Kidney (tissue), 14 donors: ENCODE results near the gene RAB11B. TPM values are rescaled to one million over a fixed set of nuclear protein-coding genes. Genes with fewer than 3 reads are reported as not detected.
"Not testable (repeated sequence)": the region's sequence is repeated elsewhere in the genome, so short reads cannot be mapped to it uniquely, and the experiment has no call there.

Experiments
- DNase-seq, 5 donors: peaks; one replicate each; pipeline ENCODE4 v3.0.0-alpha.2; 2013 to 2020
- FAIRE-seq: peaks from 2 replicates; lab custom pipeline; 2012; peaks lifted over from hg19 to GRCh38; lab: Jason Lieb, UNC
- H3K27ac ChIP-seq, 2 donors: one replicate each; pipeline ENCODE4 v1.7.0; 2013; ENCODE audit warnings: low read depth in 2 of 2, low read length in 2 of 2, inconsistent platforms in 1 of 2
- H3K27me3 ChIP-seq: one replicate; pipeline ENCODE4 v1.7.1; 2013; ENCODE audit warnings: low read length, inconsistent platforms; ENCODE audit not compliant: control insufficient read depth, insufficient read depth
- H3K36me3 ChIP-seq, 3 donors: one replicate each; pipeline versions ENCODE4 v1.7.0 to v1.7.1; 2013; ENCODE audit warnings: low read length in 3 of 3, control low read depth in 1 of 3, inconsistent platforms in 1 of 3; ENCODE audit not compliant: insufficient read depth in 3 of 3, control insufficient read depth in 2 of 3
- H3K4me1 ChIP-seq, 3 donors: one replicate each; pipeline versions ENCODE4 v1.7.0 to v1.7.1; 2013; ENCODE audit warnings: low read length in 3 of 3, inconsistent platforms in 1 of 3, low read depth in 1 of 3; ENCODE audit not compliant: control insufficient read depth in 2 of 3, insufficient read depth in 2 of 3
- H3K4me3 ChIP-seq, 3 donors: one replicate each; pipeline versions ENCODE4 v1.7.0 to v1.8.1; 2013; ENCODE audit warnings: low read length in 3 of 3, control low read depth in 1 of 3, inconsistent platforms in 1 of 3
- H3K9ac ChIP-seq, 3 donors: one replicate each; pipeline versions ENCODE4 v1.7.0 to v1.7.1; 2013; ENCODE audit warnings: low read length in 3 of 3, control low read depth in 1 of 3, inconsistent platforms in 1 of 3
- H3K9me3 ChIP-seq, 3 donors: one replicate each; pipeline versions ENCODE4 v1.7.0 to v1.7.1; 2013; ENCODE audit warnings: low read length in 3 of 3, control low read depth in 1 of 3, inconsistent platforms in 1 of 3; ENCODE audit not compliant: control insufficient read depth in 2 of 3, insufficient read depth in 1 of 3
- CTCF ChIP-seq: IDR thresholded peaks from 3 replicates; pipeline ENCODE4 v1.5.1; 2012; ENCODE audit warnings: mild to moderate bottlenecking, moderate library complexity, borderline replicate concordance; ENCODE audit not compliant: insufficient read depth; ENCODE audit errors: extremely low read depth
- intact Hi-C: fragments of 100-400 bp; cut with DNase I; formaldehyde crosslinking; loops from one replicate; pipeline ENCODE4 v1.11.1; 2022
- polyA plus RNA-seq: library from polyadenylated mRNA; stranded (reverse); fragments of 350-450 nt; fragmentation: Illumina TruSeq; extraction: RNeasy Lipid Tissue Mini Kit (QIAGEN cat#74804); gene quantifications from one replicate; pipeline ENCODE4 v1.2.3, GENCODE V29; 2014; ENCODE audit warnings: low read depth, low replicate concordance; ENCODE audit not compliant: insufficient read depth
- total RNA-seq: library from RNA; stranded (reverse); fragmentation: NEBNext Ultra II Directional; extraction: Animal tissue kit (Norgen Biotek cat#: 25700); gene quantifications from one replicate; pipeline ENCODE4 v1.2.1, GENCODE V29; 2021
- donor health status: control.
- donor health status: control.
- donor health status: control.
- donor health status: control.
- donor health status: control.
- donor health status: DM: yes; HTN: yes; CAD: no.
- donor health status: Normal renal cell carcinoma (clear cell type).

The RAB11B gene
- total and polyA plus RNA-seq, 2 donors from 2014 or later = 146 to 148 TPM

GRCh38 chr19:8423817-8424223 is 33.7 kb downstream of the RAB11B start:
- intact Hi-C loops = no loop called here
- Histone ChIP-seq H3K27ac (peak overlapping the region; percentile 87 to 93), H3K4me1 (peaks cover 0 to 2% (median 0%) of the 10 kb centered on the region in 3 donors), H3K9ac (peak overlapping the region in 1 of 3 donors; percentile 34), H3K36me3 (no peaks in the 10 kb centered on the region), H3K9me3 (no peaks in the 10 kb centered on the region), H3K27me3 (no peaks in the 10 kb centered on the region), H3K4me3 (no peak overlapping the region)
- DNase-seq (peak in 3 of 5 donors; percentile 61 to 96 (median 71)), FAIRE-seq (peak; percentile 86)
- TF ChIP-seq CTCF = no peak

- H3K9me3 ChIP-seq, intact Hi-C loops, FAIRE-seq, H3K4me3 ChIP-seq, DNase-seq, H3K4me1 ChIP-seq, H3K27ac ChIP-seq, H3K36me3 ChIP-seq, H3K9ac ChIP-seq, H3K27me3 ChIP-seq: not testable (repeated sequence)
Observed at GRCh38 chr19:8425331-8425730, 35.2 kb downstream of the RAB11B start.

GRCh38 chr19:8426283-8426682 is 36.1 kb downstream of the RAB11B start:
- TF ChIP-seq CTCF = no peak
- no peak overlapping the region for H3K4me3 ChIP-seq
- peaks cover 0 to 2% (median 0%) of the 10 kb centered on the region in 3 donors for H3K4me1 ChIP-seq
- H3K27me3 ChIP-seq = no peaks in the 10 kb centered on the region
- no peaks in the 10 kb centered on the region for H3K36me3 ChIP-seq
- H3K9me3 ChIP-seq = no peaks in the 10 kb centered on the region
- intact Hi-C loops = no loop called here
- H3K9ac ChIP-seq = no peak overlapping the region
- FAIRE-seq (no peak), DNase-seq (no peak)
- H3K27ac ChIP-seq = no peak overlapping the region

- TF ChIP-seq CTCF = no peak
- Histone ChIP-seq H3K9me3 (no peaks in the 10 kb centered on the region), H3K36me3 (no peaks in the 10 kb centered on the region), H3K27me3 (no peaks in the 10 kb centered on the region), H3K4me1 (peaks cover 0 to 2% (median 0%) of the 10 kb centered on the region in 3 donors), H3K4me3 (no peak overlapping the region), H3K9ac (no peak overlapping the region), H3K27ac (no peak overlapping the region)
- no peak for DNase-seq
- intact Hi-C loops = no loop called here
- FAIRE-seq = no peak
Observed at GRCh38 chr19:8429044-8429443, 38.9 kb downstream of the RAB11B start.
